Mesenchymal stem cell (in vitro differentiated cells and primary cell): ENCODE results near the gene CCL1.

Experiments
- DNase-seq: peaks from one replicate; pipeline ENCODE4 v3.0.0-alpha.2; 2013
- H2AFZ ChIP-seq: one replicate; pipeline ENCODE4 v1.6.1; 2013; ENCODE audit warnings: low read depth, mild to moderate bottlenecking, control low read depth, inconsistent platforms, low read length, moderate library complexity
- H2AK5ac ChIP-seq: 2 replicates; pipeline ENCODE4 v1.6.1; 2013; ENCODE audit warnings: low read length, moderate library complexity, mild to moderate bottlenecking, inconsistent platforms; ENCODE audit not compliant: severe bottlenecking
- H2BK120ac ChIP-seq: one replicate; pipeline ENCODE4 v1.6.1; 2013; ENCODE audit warnings: low read depth, mild to moderate bottlenecking, inconsistent platforms, low read length, moderate library complexity
- H2BK12ac ChIP-seq, 2 experiments: one replicate each; pipeline ENCODE4 v1.6.1; 2013; ENCODE audit warnings: inconsistent platforms in 2 of 2, low read length in 2 of 2, mild to moderate bottlenecking in 2 of 2, moderate library complexity in 2 of 2, control low read depth in 1 of 2
- H2BK15ac ChIP-seq: one replicate; pipeline ENCODE4 v1.6.1; 2013; ENCODE audit warnings: mild to moderate bottlenecking, low read depth, inconsistent platforms; ENCODE audit not compliant: poor library complexity, severe bottlenecking
- H2BK5ac ChIP-seq: 2 replicates; pipeline ENCODE4 v1.6.1; 2013; ENCODE audit warnings: low read depth, mild to moderate bottlenecking, low read length, control low read depth, inconsistent platforms; ENCODE audit not compliant: poor library complexity, severe bottlenecking
- H3K14ac ChIP-seq, 2 experiments: one replicate each; pipeline ENCODE4 v1.6.1; 2013; ENCODE audit warnings: inconsistent platforms in 2 of 2, low read length in 2 of 2, control low read depth in 1 of 2, mild to moderate bottlenecking in 1 of 2, moderate library complexity in 1 of 2
- H3K18ac ChIP-seq, 2 experiments: one replicate each; pipeline ENCODE4 v1.6.1; 2013; ENCODE audit warnings: inconsistent platforms in 2 of 2, low read length in 2 of 2, control low read depth in 1 of 2, low read depth in 1 of 2, mild to moderate bottlenecking in 1 of 2
- H3K23ac ChIP-seq, 2 experiments: one replicate each; pipeline ENCODE4 v1.6.1; 2013; ENCODE audit warnings: inconsistent platforms in 2 of 2, low read length in 2 of 2, mild to moderate bottlenecking in 2 of 2, moderate library complexity in 2 of 2, control low read depth in 1 of 2
- H3K27ac ChIP-seq: 2 replicates; pipeline ENCODE4 v1.5.1; 2013; ENCODE audit warnings: mild to moderate bottlenecking, moderate library complexity, low read length, control low read depth, inconsistent platforms; ENCODE audit not compliant: poor library complexity, severe bottlenecking
- H3K27me3 ChIP-seq, 2 experiments: 2 replicates each; pipeline versions ENCODE4 v1.6.1 to v1.7.0; 2013; ENCODE audit warnings: low read length in 2 of 2, mild to moderate bottlenecking in 2 of 2, moderate library complexity in 2 of 2, control low read depth in 1 of 2, inconsistent platforms in 1 of 2; ENCODE audit not compliant: control insufficient read depth in 1 of 2, insufficient read depth in 1 of 2
- H3K36me3 ChIP-seq, 2 experiments: 2 replicates each; pipeline versions ENCODE4 v1.6.1 to v1.7.0; 2013; ENCODE audit warnings: low read length in 2 of 2, control low read depth in 1 of 2, inconsistent platforms in 1 of 2, low read depth in 1 of 2, mild to moderate bottlenecking in 1 of 2; ENCODE audit not compliant: insufficient read depth in 2 of 2, control insufficient read depth in 1 of 2
- H3K4ac ChIP-seq, 2 experiments: one replicate each; pipeline ENCODE4 v1.6.1; 2013; ENCODE audit warnings: inconsistent platforms in 2 of 2, low read length in 2 of 2, mild to moderate bottlenecking in 2 of 2, moderate library complexity in 2 of 2, control low read depth in 1 of 2, low read depth in 1 of 2
- H3K4me1 ChIP-seq: 2 replicates; pipeline ENCODE4 v1.6.1; 2013; ENCODE audit warnings: low read depth, low read length, control low read depth; ENCODE audit not compliant: control insufficient read depth, insufficient read depth
- H3K4me2 ChIP-seq: 2 replicates; pipeline ENCODE4 v1.6.1; 2013; ENCODE audit warnings: low read length, mild to moderate bottlenecking, inconsistent platforms; ENCODE audit not compliant: poor library complexity, severe bottlenecking
- H3K4me3 ChIP-seq, 2 experiments: 2 replicates each; pipeline versions ENCODE4 v1.5.1 to v1.7.0; 2013; ENCODE audit warnings: low read length in 2 of 2, mild to moderate bottlenecking in 2 of 2, control low read depth in 1 of 2, low read depth in 1 of 2; ENCODE audit not compliant: insufficient read depth in 1 of 2
- H3K79me1 ChIP-seq: replicated peaks from 2 replicates; pipeline ENCODE4 v1.6.1; 2013; ENCODE audit warnings: mild to moderate bottlenecking, control low read depth, low read length, inconsistent platforms; ENCODE audit not compliant: poor library complexity, severe bottlenecking
- H3K9ac ChIP-seq: 2 replicates; pipeline ENCODE4 v1.7.0; 2013; ENCODE audit warnings: mild to moderate bottlenecking, low read length, moderate library complexity
- H3K9me3 ChIP-seq: 2 replicates; pipeline ENCODE4 v1.7.0; 2013; ENCODE audit warnings: mild to moderate bottlenecking, low read length; ENCODE audit not compliant: control insufficient read depth
- H4K8ac ChIP-seq: one replicate; pipeline ENCODE4 v1.6.1; 2013; ENCODE audit warnings: inconsistent platforms, mild to moderate bottlenecking, low read length, moderate library complexity
- H4K91ac ChIP-seq: one replicate; pipeline ENCODE4 v1.6.1; 2013; ENCODE audit warnings: mild to moderate bottlenecking, low read length, inconsistent platforms
- whole genome bisulfite sequencing: methylation state at CpG from one replicate; pipeline ENCODE4 v1.1.7; 2013; ENCODE audit warnings: mixed read lengths; 5-methylcytosine and 5-hydroxymethylcytosine counted together

Gene CCL1

GRCh38 chr17:34408439-34408838 is 45.4 kb upstream of the CCL1 start:
- Histone ChIP-seq H3K4me2 (no peak overlapping the region), H3K4ac (no peak overlapping the region), H2BK12ac (no peak overlapping the region), H3K9ac (no peak overlapping the region), H3K18ac (no peak overlapping the region), H3K14ac (no peak overlapping the region), H3K79me1 (no peaks in the 10 kb centered on the region), H3K9me3 (no peaks in the 10 kb centered on the region), H4K8ac (no peak overlapping the region), H3K27me3 (peaks cover 0 to 49% of the 10 kb centered on the region in 2 experiments), H4K91ac (no peak overlapping the region), H3K4me3 (no peak overlapping the region), H2AFZ (no peak overlapping the region), H2BK5ac (no peak overlapping the region), H2BK120ac (no peak overlapping the region), H2BK15ac (no peak overlapping the region), H3K27ac (no peak overlapping the region), H3K36me3 (no peaks in the 10 kb centered on the region), H3K23ac (no peak overlapping the region), H3K4me1 (no peaks in the 10 kb centered on the region), H2AK5ac (no peak overlapping the region)
- no peak for DNase-seq
- WGBS: 85% methylated on average over 1 of the region's 1 CpG

DNA sequence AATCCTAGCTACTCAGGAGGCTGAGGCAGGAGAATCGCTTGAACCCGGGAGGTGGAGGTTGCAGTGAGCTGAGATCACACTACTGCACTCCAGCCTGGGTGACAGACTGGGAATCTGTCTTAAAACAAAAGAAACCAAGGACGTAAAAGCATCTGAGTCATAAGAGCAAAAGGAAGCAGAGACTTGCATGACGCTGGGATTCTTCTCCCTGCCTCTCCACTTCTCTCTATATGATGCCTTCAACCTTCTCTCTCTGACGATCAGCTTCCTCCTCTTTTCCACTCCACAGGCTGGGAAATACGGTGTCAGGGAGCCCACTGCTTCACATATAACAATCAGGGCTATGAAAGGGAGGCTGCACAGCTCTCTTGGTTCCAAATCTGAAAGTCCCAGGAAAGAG is 43.2 kb upstream of the CCL1 start:
- Histone ChIP-seq H4K8ac (no peak overlapping the region), H3K4me2 (no peak overlapping the region), H3K4me1 (no peaks in the 10 kb centered on the region), H2AK5ac (no peak overlapping the region), H4K91ac (no peak overlapping the region), H3K27ac (no peak overlapping the region), H3K36me3 (no peaks in the 10 kb centered on the region), H3K9me3 (no peaks in the 10 kb centered on the region), H3K79me1 (no peaks in the 10 kb centered on the region), H2BK5ac (no peak overlapping the region), H3K27me3 (peaks cover 0 to 47% of the 10 kb centered on the region in 2 experiments), H2BK15ac (no peak overlapping the region), H3K4me3 (no peak overlapping the region), H2AFZ (no peak overlapping the region), H3K23ac (no peak overlapping the region), H3K14ac (no peak overlapping the region), H3K4ac (no peak overlapping the region), H3K9ac (no peak overlapping the region), H2BK120ac (no peak overlapping the region), H2BK12ac (no peak overlapping the region), H3K18ac (no peak overlapping the region)
- 76% methylated on average over 6 of the region's 6 CpGs for WGBS
- no peak for DNase-seq

- H3K27ac ChIP-seq: no peak overlapping the region
- WGBS: 20% methylated on average over 2 of the region's 4 CpGs
Measured at GRCh38 chr17:34403006-34403405, 40.0 kb upstream of the CCL1 start.

GRCh38 chr17:34401165-34401564 is 38.1 kb upstream of the CCL1 start:
- Histone ChIP-seq H4K91ac (no peak overlapping the region), H3K14ac (no peak overlapping the region), H3K4me2 (no peak overlapping the region), H2BK5ac (no peak overlapping the region), H3K18ac (no peak overlapping the region), H3K79me1 (no peaks in the 10 kb centered on the region), H2BK15ac (no peak overlapping the region), H2AK5ac (no peak overlapping the region), H3K4me1 (no peaks in the 10 kb centered on the region), H3K27me3 (peaks cover 0 to 45% of the 10 kb centered on the region in 2 experiments), H3K36me3 (no peaks in the 10 kb centered on the region), H3K27ac (no peak overlapping the region), H3K23ac (no peak overlapping the region), H2BK120ac (no peak overlapping the region), H3K9ac (no peak overlapping the region), H2AFZ (no peak overlapping the region), H3K4me3 (no peak overlapping the region), H4K8ac (no peak overlapping the region), H3K4ac (no peak overlapping the region), H2BK12ac (no peak overlapping the region), H3K9me3 (no peaks in the 10 kb centered on the region)
- DNase-seq: no peak
- 74% methylated on average over 5 of the region's 5 CpGs for WGBS

More at GRCh38 chr17:34403006-34403405, 40.0 kb upstream of the CCL1 start:
- Histone ChIP-seq H3K14ac (no peak overlapping the region), H3K23ac (no peak overlapping the region), H3K4ac (no peak overlapping the region), H3K4me3 (no peak overlapping the region), H3K4me1 (no peaks in the 10 kb centered on the region), H2BK15ac (no peak overlapping the region), H3K4me2 (no peak overlapping the region), H3K27me3 (peaks cover 0 to 47% of the 10 kb centered on the region in 2 experiments), H3K9me3 (no peaks in the 10 kb centered on the region), H2BK12ac (no peak overlapping the region), H3K9ac (no peak overlapping the region), H4K91ac (no peak overlapping the region), H2AK5ac (no peak overlapping the region), H2BK120ac (no peak overlapping the region), H3K36me3 (no peaks in the 10 kb centered on the region), H2BK5ac (no peak overlapping the region), H3K79me1 (no peaks in the 10 kb centered on the region), H3K18ac (no peak overlapping the region), H4K8ac (no peak overlapping the region), H2AFZ (no peak overlapping the region)
- DNase-seq: no peak
